DLD1 (cell line): ENCODE measurements around the gene GRIN3B.

ENCODE experiments used
- in situ Hi-C: cut with HindIII; loops from 2 replicates; pipeline ENCODE4 v1.10.0; 2017; ENCODE audit warnings: low sequenced_read_pairs

Gene GRIN3B

GRCh38 chr19:964116-964520 is 36.1 kb upstream of the GRIN3B start:
- in situ Hi-C loops: no loop called here

- in situ Hi-C loops: no loop called here
These were observed 35.2 kb upstream of the GRIN3B start for GRCh38 chr19:964761-965694.

GRCh38 chr19:966485-967088 is 33.6 kb upstream of the GRIN3B start:
- in situ Hi-C loops: no loop called here

GRCh38 chr19:970695-971094 is 29.5 kb upstream of the GRIN3B start:
- in situ Hi-C loops: no loop called here

GRCh38 chr19:971795-972194 is 28.4 kb upstream of the GRIN3B start:
- in situ Hi-C loops: no loop called here

- in situ Hi-C loops: no loop called here
These were observed 27.9 kb upstream of the GRIN3B start for GRCh38 chr19:972281-972680.

- in situ Hi-C loops: no loop called here
These were observed 26.3 kb upstream of the GRIN3B start for GRCh38 chr19:973726-974563.

- in situ Hi-C loops: no loop called here
These were observed 25.5 kb upstream of the GRIN3B start for GRCh38 chr19:974564-975257.

GRCh38 chr19:976476-976875 is 23.7 kb upstream of the GRIN3B start:
- in situ Hi-C loops: no loop called here

- in situ Hi-C loops: no loop called here
These were observed 23.2 kb upstream of the GRIN3B start for GRCh38 chr19:977058-977464.

- in situ Hi-C loops: no loop called here
These were observed 20.9 kb upstream of the GRIN3B start for GRCh38 chr19:979318-979741.

- in situ Hi-C loops: no loop called here
These were observed 19.9 kb upstream of the GRIN3B start for GRCh38 chr19:980133-980998.

- in situ Hi-C loops: no loop called here
These were observed 17.6 kb upstream of the GRIN3B start for GRCh38 chr19:982567-983170.

GRCh38 chr19:984165-984967 is 15.9 kb upstream of the GRIN3B start, which contains the start of gene WDR18:
Gene WDR18, plus strand, starts transcription at chr19:984345. Its CDS starts 9 bp downstream, at chr19:984354.
- in situ Hi-C loops: no loop called here

GRCh38 chr19:986083-986482 is 14.1 kb upstream of the GRIN3B start:
- in situ Hi-C loops: no loop called here

GRCh38 chr19:988081-988480 is 12.1 kb upstream of the GRIN3B start:
- in situ Hi-C loops: no loop called here

- in situ Hi-C loops: no loop called here
These were observed 11.7 kb upstream of the GRIN3B start for GRCh38 chr19:988510-988909.

- in situ Hi-C loops: no loop called here
These were observed 10.7 kb upstream of the GRIN3B start for GRCh38 chr19:989381-990081.
